LNCaP clone FGC (cell line): ENCODE data around the gene HRH1.

ENCODE experiments used
- DNase-seq: peaks from one replicate; pipeline ENCODE4 v3.0.0-alpha.2; 2011; ENCODE audit warnings: low read depth
- H3K4me3 ChIP-seq: 2 replicates; pipeline ENCODE4 v1.5.1; 2011; ENCODE audit warnings: mild to moderate bottlenecking, low read depth, low read length, control low read depth
- CTCF ChIP-seq: IDR thresholded peaks from 2 replicates; pipeline ENCODE4 v1.5.1; 2012; ENCODE audit warnings: mild to moderate bottlenecking; ENCODE audit not compliant: control insufficient read depth, insufficient read depth; ENCODE audit errors: extremely low read depth

The HRH1 gene

GRCh38 chr3:11185564-11186317 is 31.4 kb downstream of the HRH1 start:
- DNase-seq: peak; percentile 87
- TF ChIP-seq CTCF: peak; percentile 42
- no peak overlapping the region for H3K4me3 ChIP-seq

- DNase-seq: no peak
- no peak overlapping the region for H3K4me3 ChIP-seq
- no peak for TF ChIP-seq CTCF
These were observed 32.0 kb downstream of the HRH1 start for GRCh38 chr3:11186318-11186692.

- DNase-seq: no peak
- no peak overlapping the region for H3K4me3 ChIP-seq
- TF ChIP-seq CTCF: no peak
These were observed 32.5 kb downstream of the HRH1 start for GRCh38 chr3:11186771-11187191.

- no peak for TF ChIP-seq CTCF
- H3K4me3 ChIP-seq: no peak overlapping the region
- DNase-seq: no peak
These were observed 33.4 kb downstream of the HRH1 start for GRCh38 chr3:11187681-11188080.

GRCh38 chr3:11188231-11188630 is 33.9 kb downstream of the HRH1 start:
- no peak overlapping the region for H3K4me3 ChIP-seq
- no peak for DNase-seq
- TF ChIP-seq CTCF: no peak

GRCh38 chr3:11195201-11195600 is 40.9 kb downstream of the HRH1 start:
- H3K4me3 ChIP-seq: no peak overlapping the region
- DNase-seq: no peak
- TF ChIP-seq CTCF: no peak
